ENCODE measurements around the gene EFNB3.
A peak's percentile ranks its signal among the peaks of the same experiment; 100 is the strongest.

Gene EFNB3

DNA sequence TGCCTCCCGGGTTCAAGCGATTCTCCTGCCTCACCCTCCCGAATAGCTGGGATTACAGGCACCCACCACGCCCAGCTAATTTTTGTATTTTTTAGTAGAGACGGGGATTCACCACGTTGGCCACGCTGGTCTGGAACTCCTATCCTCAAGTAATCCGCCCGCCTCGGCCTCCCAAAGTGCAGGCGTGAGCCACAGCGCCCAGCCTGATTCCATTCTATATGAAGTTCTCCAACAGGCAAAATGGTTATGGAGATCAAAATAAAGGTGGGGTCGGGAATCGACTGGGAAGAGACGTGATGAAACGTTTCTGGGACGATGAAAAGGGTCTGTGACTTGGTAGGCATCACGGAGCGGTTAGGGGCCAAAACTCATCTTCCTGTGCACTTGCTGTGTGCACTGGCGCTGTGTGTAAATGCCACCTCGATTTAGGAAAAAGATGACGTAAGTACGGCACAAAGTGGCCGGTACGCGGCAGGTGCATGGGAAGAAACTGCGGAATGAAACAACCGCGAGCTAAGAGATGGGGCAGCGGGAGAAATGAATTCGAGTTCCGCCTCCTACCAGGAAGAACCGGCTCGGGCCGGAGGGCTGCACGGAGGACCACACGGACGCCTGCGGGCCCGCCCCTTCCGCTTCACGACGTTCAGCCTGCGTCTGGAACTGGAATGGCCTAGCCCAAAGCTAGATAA, 19.3 kb upstream of the EFNB3 start:
- Histone ChIP-seq H3K27me3 (ENCODE audit: insufficient read depth, low read depth, severe bottlenecking) (no peaks in the 10 kb centered on the region), H3K27ac (peak overlapping the region; percentile 99), H3K9me3 (ENCODE audit: severe bottlenecking) (no peaks in the 10 kb centered on the region), H3K4me3 (ENCODE audit: low read depth, low read length) (peak overlapping the region; percentile 96), H3K36me3 (peaks cover 28% of the 10 kb centered on the region)
- TF ChIP-seq CTCF (IDR thresholded peaks at IDR 0.05; ENCODE audit: low read depth, low read length), result no peak
- DNase-seq, result peak; percentile 94

- peak overlapping the region; percentile 96 for H3K4me3 ChIP-seq (ENCODE audit: low read depth, low read length)
- peak overlapping the region; percentile 99 for H3K27ac ChIP-seq
- H3K36me3 ChIP-seq, result peaks cover 29% of the 10 kb centered on the region
- no peak for TF ChIP-seq CTCF (IDR thresholded peaks at IDR 0.05; ENCODE audit: low read depth, low read length)
- no peaks in the 10 kb centered on the region for H3K9me3 ChIP-seq (ENCODE audit: severe bottlenecking)
- no peaks in the 10 kb centered on the region for H3K27me3 ChIP-seq (ENCODE audit: insufficient read depth, low read depth, severe bottlenecking)
- DNase-seq, result peak; percentile 82
Observed at GRCh38 chr17:7686222-7687071, 18.6 kb upstream of the EFNB3 start.

DNA sequence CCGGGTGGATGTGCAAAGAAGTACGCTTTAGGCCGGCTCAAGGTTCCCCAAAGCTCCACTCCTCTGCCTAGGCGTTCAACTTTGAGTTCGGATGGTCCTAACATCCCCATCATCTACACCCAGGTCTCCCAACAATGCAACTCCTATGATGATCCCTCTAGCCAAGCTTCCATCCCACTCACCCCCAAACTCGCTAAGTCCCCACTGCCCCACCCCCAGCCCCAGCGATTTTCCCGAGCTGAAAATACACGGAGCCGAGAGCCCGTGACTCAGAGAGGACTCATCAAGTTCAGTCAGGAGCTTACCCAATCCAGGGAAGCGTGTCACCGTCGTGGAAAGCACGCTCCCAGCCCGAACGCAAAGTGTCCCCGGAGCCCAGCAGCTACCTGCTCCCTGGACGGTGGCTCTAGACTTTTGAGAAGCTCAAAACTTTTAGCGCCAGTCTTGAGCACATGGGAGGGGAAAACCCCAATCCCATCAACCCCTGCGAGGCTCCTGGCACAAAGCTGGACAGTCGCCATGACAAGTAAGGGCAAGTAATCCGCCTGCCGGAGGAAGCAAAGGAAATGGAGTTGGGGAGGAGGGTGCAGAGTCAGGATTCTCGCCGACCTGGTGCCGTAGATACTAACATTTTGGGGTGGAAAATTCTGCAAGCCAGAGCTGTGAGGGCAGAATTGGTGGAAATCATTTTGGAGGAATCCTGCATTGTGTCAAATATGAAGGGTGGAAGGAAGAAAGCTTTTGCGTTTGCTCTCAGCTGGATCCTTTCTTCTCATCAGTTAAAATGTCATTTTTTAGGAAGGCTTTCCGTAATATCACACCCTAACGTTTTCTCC, 17.7 kb upstream of the EFNB3 start, which contains the start of gene TP53:
TSS of gene TP53 (minus strand) at position 419 of the 836 bp plus-strand sequence. CDS start 10,896 bp downstream, outside the sequence.
- H3K27me3 ChIP-seq (ENCODE audit: insufficient read depth, low read depth, severe bottlenecking), result no peaks in the 10 kb centered on the region
- H3K27ac ChIP-seq, result peak within 1 kb of the TSS; percentile 99
- H3K4me3 ChIP-seq (ENCODE audit: low read depth, low read length), result peak within 1 kb of the TSS; percentile 96
- no peak for TF ChIP-seq CTCF (IDR thresholded peaks at IDR 0.05; ENCODE audit: low read depth, low read length)
- peaks cover 29% of the 10 kb centered on the region for H3K36me3 ChIP-seq
- H3K9me3 ChIP-seq (ENCODE audit: severe bottlenecking), result no peaks in the 10 kb centered on the region
- DNase-seq, result peak; percentile 92

DNA sequence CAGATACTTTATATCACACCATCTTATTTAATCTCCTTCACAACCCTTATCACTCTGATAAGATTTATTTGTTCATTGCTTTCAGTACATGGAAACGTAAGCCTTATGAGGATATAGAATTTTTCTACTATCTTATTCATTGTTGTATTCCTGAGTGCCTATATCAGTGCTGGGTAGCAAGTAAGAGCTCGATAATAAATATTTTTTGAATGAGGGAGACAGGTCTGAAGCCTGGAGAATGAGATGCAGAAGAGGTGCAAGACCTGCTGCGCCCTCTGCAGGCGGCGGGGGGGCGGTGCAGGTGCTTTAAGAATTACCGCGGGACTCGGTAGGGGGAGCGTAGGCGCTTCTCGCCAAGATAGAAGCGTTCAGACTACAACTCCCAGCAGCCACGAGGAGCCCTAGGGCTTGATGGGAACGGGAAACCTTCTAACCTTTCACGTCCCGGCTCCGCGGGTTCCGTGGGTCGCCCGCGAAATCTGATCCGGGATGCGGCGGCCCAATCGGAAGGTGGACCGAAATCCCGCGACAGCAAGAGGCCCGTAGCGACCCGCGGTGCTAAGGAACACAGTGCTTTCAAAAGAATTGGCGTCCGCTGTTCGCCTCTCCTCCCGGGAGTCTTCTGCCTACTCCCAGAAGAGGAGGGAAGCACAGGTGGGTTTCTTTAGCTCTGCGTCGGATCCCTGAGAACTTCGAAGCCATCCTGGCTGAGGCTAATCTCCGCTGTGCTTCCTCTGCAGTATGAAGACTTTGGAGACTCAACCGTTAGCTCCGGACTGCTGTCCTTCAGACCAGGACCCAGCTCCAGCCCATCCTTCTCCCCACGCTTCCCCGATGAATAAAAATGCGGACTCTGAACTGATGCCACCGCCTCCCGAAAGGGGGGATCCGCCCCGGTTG, 16.8 kb upstream of the EFNB3 start, which contains the start of gene WRAP53:
TSS of gene WRAP53 (plus strand) at position 570 of the 900 bp plus-strand sequence. CDS start at position 742, 172 bp downstream.
- peak; percentile 95 for DNase-seq
- Histone ChIP-seq H3K27ac (peak within 1 kb of the TSS; percentile 99), H3K4me3 (ENCODE audit: low read depth, low read length) (peak within 1 kb of the TSS; percentile 96), H3K9me3 (ENCODE audit: severe bottlenecking) (no peaks in the 10 kb centered on the region), H3K36me3 (peaks cover 29% of the 10 kb centered on the region), H3K27me3 (ENCODE audit: insufficient read depth, low read depth, severe bottlenecking) (no peaks in the 10 kb centered on the region)
- TF ChIP-seq CTCF (IDR thresholded peaks at IDR 0.05; ENCODE audit: low read depth, low read length), result peak; percentile 87
